Stimulated activated CD4-positive, alpha-beta T cell treated with anti-CD3 and anti-CD28 coated beads, Interleukin-15, amount 100 ng/mL, for 48 hours (primary cell): ENCODE measurements around the gene ANKH.
A peak's percentile ranks its signal among the peaks of the same experiment; 100 is the strongest.
"Not testable (repeated sequence)": the region's sequence is repeated elsewhere in the genome, so short reads cannot be mapped to it uniquely, and the experiment has no call there.

Source experiments
- DNase-seq, 2 donors: peaks; one replicate each; pipeline ENCODE4 v3.0.0-alpha.2; 2020; ENCODE audit warnings: low read depth in 2 of 2

The ANKH gene

GRCh38 chr5:14871214-14872069 lies at the start of gene ANKH:
Gene ANKH (minus strand): TSS chr5:14871778. CDS start chr5:14871447, 331 bp downstream.
- DNase-seq: peak; percentile 62 to 76

GRCh38 chr5:14920121-14920520 lies 48.5 kb upstream of the ANKH start:
- DNase-seq: no peak

GRCh38 chr5:14919106-14919505 lies 47.5 kb upstream of the ANKH start:
- DNase-seq: not testable (repeated sequence)

- DNase-seq: no peak
These were observed 46.1 kb upstream of the ANKH start for GRCh38 chr5:14917719-14918118.

GRCh38 chr5:14915291-14915952 lies 43.8 kb upstream of the ANKH start:
- DNase-seq: no peak

DNA sequence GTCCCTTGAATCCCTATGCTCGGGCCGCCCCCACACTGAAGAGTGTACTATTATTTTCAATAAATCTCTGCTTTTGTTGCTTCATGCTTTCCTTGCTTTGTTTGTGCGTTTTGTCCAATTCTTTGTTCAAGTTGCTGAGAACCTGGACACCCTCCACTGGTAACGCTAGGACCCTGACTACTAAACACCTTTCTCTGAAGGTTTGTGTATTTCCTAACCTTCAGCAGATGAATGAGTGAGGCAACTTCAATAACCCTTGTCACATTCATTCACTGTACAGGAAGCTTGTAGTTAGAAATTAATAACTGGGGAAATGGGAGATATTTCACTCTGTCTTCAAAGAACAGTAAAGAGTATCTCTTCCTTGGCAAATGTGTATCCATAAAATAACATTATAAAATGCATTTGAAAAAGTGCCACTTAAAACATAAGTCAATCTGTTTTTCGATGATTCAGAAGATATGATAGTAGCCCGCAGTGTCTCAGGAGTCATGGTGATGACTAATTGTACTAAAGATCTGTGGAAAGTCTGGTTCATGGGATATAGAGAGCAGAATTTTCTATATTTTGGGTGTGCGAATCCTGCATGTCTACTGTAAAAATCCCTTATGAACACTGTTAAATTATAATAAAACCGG lies 43.2 kb upstream of the ANKH start:
- DNase-seq: no peak

- DNase-seq: no peak
These were observed 42.6 kb upstream of the ANKH start for GRCh38 chr5:14914193-14914592.

- DNase-seq: no peak
These were observed 41.5 kb upstream of the ANKH start for GRCh38 chr5:14913096-14913495.

DNA sequence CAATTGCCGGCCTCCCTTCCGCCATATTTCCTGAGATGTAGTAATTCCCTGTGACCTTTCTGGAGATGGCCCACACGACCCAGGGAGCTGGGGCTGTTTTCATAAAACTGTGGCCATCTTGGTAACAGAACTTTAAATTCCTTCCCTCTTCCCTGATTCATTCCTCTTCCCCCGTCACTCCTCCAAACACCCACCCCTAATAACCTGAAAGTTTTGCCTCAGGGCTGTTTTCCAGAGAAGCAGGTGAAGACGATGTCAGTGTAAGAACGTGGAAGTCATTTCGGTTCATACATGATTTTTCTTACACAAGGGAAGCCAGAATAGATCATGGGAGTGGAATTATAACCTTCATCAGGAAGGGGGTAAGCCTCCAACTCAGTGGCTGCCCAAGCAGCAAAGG lies 40.6 kb upstream of the ANKH start:
- DNase-seq: no peak

DNA sequence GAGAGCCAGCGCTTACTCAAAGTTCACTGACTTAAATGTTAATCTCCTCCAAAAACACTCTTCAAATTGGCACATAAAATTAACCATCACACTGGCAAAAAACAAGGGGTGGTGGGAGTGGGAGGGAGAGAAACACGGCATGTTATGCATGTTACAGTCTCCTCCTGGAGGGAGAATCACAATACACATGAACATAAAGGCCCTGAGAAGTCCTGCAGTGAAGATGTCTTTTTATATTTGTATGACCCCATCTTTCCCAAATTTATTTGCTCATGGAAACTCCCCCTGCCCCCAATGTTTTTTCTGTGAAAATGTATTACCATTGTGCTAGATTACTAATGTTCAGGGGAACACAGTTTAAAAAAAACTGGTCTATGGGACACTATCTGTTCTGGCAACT lies 37.8 kb upstream of the ANKH start:
- no peak for DNase-seq

GRCh38 chr5:14908172-14908571 lies 36.6 kb upstream of the ANKH start:
- DNase-seq: no peak

GRCh38 chr5:14906628-14907027 lies 35.0 kb upstream of the ANKH start:
- no peak for DNase-seq

DNA sequence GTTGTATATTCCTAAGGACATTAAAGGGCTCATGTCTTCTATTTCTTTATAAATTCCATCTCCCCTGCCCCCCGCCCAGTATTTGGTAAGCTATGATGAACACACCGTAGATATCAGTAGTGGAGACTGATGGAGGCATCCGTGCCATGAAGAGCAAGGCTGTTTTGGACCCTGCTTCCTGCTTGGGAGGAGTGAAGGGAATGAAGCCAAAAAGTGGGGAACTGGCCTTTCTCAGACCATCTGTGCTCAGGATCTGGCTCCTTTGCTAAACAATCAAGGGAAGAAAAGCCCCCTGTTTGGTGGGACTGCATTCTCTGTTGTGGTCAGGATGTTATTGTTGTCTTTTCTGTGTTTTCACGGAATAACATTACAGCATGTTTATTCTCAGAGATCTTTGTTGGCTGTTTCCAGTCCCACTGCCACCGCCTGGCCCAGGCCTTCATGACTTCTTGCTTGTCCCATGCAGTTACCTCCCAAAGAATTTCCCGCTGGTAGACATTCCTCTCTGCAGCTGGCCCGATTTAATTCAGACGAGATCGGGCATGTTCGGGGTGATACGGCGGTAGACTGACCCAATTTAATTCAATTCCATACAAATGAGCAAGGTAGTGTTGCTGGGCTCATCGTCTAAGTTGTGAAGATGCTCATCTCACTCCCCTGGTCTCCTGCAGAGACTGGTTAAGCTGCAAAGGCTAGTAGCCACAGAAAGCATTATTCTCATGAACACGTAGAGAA lies 31.4 kb upstream of the ANKH start:
- no peak for DNase-seq

DNA sequence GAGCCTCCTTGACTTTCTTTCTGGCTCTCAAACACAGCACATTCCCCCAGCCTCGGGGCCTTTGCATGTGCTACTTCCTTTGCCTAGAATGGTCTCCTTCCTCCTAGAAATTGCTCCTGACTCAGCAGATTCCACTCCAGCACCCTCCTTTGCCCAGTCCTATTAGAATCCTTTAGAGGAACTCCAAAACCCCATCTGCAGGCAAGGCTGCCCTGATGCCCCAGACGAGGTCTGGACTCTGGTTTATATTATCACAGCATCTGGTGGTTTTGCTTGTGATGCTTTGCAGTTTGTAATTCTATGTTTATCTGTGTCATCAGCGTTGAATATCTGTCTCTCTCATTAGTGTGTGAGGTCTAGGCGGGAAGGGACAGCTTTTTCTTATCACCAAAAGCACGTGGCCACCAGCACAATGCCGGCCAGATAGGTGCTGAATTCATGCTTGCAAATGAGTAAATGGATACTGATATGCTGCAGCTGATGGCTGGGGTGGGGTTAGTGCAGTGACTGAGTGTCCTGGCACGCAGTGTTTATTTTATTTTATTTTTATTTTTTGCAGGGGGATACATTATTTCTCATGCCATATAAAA lies 30.0 kb upstream of the ANKH start:
- no peak for DNase-seq

DNA sequence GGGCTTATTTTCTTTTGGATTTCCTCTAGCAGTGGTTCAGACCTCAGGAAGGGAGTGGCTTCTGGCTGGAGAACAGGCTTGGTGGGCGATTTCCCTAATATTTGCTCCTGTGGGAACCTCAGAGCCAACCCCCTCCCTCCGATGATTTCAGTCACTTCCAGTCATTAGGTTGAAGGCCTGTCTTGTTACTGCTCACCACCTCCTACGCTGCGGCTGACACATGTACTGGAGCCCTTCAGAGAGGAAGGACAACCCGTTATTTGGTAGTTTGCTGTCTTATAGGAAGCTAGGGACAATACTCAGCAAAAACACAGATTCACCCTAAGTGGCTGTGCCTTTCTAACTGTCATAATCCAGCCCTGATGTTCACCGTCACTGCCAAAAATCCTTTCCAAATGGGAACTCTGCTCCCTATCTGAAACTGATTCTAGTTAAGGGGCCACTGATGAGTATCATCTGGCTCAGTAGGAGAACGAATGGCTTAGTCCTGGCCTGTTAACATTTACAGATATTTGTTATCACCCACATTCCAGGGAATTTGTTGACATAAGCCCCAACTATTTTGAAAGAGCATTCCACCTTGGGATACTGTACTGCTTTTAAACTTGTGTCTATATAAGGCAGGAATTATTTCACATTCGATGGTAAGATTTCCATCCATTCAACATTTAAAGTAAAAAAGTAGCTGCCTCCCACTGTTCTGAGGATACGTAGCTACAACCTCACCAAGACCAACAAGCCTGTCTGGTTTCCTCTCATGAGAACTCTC lies 29.3 kb upstream of the ANKH start:
- no peak for DNase-seq

GRCh38 chr5:14896131-14896530 lies 24.6 kb upstream of the ANKH start:
- DNase-seq: no peak

GRCh38 chr5:14895301-14895700 lies 23.7 kb upstream of the ANKH start:
- no peak for DNase-seq

DNA sequence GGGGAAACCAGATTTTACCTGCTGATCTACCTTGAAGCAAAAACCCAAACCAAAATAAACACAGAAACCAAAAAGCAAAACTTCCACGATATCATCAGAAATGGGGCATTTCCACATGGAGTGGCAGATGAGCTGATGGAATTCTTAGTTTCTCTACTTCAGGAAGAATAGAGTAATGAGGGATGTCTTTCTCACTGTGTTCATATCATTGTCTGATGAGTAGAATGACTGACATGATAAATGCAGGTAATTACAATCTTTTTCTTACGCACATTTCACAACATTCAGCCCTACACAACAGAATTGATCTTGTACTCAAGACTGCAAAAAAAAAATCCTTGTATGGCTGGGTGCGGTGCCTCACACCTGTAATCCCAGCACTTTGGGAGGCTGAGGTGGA lies 23.2 kb upstream of the ANKH start:
- no peak for DNase-seq

DNA sequence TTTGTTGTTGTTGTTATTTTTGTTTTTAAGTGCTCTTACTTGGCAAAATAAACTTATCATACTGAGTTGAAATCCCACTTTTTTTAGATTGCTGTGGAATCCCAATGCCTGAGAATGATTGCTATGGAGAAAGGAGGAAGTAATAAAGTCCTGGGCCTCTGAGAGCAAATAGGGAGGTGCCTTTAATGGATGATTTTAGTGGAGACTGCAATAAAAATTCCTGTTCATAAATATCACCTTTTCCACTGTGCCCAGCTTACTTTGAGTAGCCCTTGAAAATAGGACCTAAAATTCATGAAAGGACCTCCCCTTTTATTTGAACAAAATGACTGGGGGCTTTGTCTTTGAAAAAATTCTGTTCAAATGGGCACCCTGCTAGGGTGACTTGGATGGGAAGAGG lies 21.8 kb upstream of the ANKH start:
- no peak for DNase-seq

DNA sequence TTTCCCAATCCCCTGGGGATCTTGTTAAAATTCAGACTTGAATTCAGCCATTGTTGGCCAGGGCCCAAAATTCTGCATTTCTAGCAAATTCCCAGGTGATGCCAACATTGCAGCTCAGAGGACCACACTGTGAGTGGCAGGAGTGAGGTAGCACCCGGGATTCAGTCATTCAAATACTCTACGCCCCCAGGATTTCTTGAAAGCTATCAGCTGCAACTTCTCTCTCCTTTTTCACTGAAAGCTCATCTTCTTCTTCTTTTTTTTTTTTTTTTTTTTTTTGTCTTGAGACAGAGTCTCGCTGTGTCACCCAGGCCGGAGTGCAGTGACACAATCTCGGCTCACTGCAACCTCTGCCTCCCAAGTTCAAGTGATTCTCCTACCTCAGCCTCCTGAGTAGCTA lies 19.3 kb upstream of the ANKH start:
- DNase-seq: no peak

DNA sequence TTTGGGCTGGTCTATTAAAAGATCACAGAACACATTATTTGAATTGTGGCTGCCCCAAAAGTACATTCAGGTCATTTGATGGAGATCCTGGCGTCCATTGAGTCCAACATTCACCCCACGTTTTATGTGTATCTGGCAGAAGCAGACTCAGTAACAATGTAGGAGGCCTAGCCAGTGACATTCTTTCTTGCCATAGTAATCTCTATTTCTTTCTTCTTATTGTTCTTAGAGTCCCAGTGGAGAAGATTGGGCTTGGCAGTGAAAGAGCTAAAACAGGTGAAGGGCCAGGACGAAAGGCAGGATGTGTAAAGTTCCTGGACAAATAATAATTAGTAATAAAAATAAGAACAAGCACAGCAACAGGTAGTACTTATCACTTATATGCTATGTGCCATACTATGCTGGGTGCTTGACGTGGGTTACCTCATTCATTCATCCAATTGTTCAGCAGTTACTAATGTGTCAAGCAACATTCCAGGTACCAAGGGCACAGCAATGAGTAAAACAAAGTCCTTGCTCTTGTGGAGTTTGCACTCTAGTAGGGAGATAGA lies 12.6 kb upstream of the ANKH start:
- no peak for DNase-seq
